Parathyroid adenoma (tissue), 2 donors: ENCODE results near the gene CDNF.

ENCODE experiments used
- H2AFZ ChIP-seq: fragments of 300-600 bp; sonication (generic); one replicate; pipeline ENCODE4 v1.7.0; 2017; ENCODE audit warnings: antibody characterized with exemption, mild to moderate bottlenecking
- H3K27ac ChIP-seq: fragments of 300-600 bp; sonication (generic); one replicate; pipeline ENCODE4 v1.7.0; 2017
- H3K27me3 ChIP-seq: fragments of 300-600 bp; sonication (generic); one replicate; pipeline ENCODE4 v1.7.0; 2017; ENCODE audit warnings: low read length; ENCODE audit not compliant: control insufficient read depth, insufficient read depth
- H3K36me3 ChIP-seq: fragments of 300-600 bp; sonication (generic); one replicate; pipeline ENCODE4 v1.7.0; 2017; ENCODE audit warnings: low read length; ENCODE audit not compliant: control insufficient read depth, insufficient read depth
- H3K4me1 ChIP-seq: fragments of 300-600 bp; sonication (generic); one replicate; pipeline ENCODE4 v1.7.0; 2017; ENCODE audit warnings: control low read depth
- H3K4me2 ChIP-seq: fragments of 300-600 bp; sonication (generic); one replicate; pipeline ENCODE4 v1.7.0; 2017; ENCODE audit warnings: low read length
- H3K4me3 ChIP-seq: fragments of 300-600 bp; sonication (generic); one replicate; pipeline ENCODE4 v1.7.0; 2017; ENCODE audit warnings: low read depth, low read length
- H3K79me2 ChIP-seq: fragments of 300-600 bp; sonication (generic); one replicate; pipeline ENCODE4 v1.7.0; 2017; ENCODE audit warnings: control low read depth
- H3K9ac ChIP-seq: fragments of 300-600 bp; sonication (generic); one replicate; pipeline ENCODE4 v1.7.0; 2017; ENCODE audit warnings: mild to moderate bottlenecking
- H3K9me3 ChIP-seq: fragments of 300-600 bp; sonication (generic); one replicate; pipeline ENCODE4 v1.7.0; 2017; ENCODE audit warnings: low read length; ENCODE audit not compliant: control insufficient read depth
- CTCF ChIP-seq: fragments of 300-600 bp; sonication (generic); IDR thresholded peaks from one replicate; pipeline ENCODE4 v1.7.0; 2017; ENCODE audit warnings: antibody characterized with exemption, mild to moderate bottlenecking
- donor health status: primary hyperparathyroidism.

CDNF gene

GRCh38 chr10:14836208-14836607 lies 1.6 kb downstream of the CDNF start:
- H3K9ac ChIP-seq: no peak overlapping the region
- H3K36me3 ChIP-seq: no peaks in the 10 kb centered on the region
- no peak overlapping the region for H3K4me3 ChIP-seq
- H3K79me2 ChIP-seq: peaks cover 8% of the 10 kb centered on the region
- H3K27me3 ChIP-seq: no peaks in the 10 kb centered on the region
- no peak for TF ChIP-seq CTCF
- H3K27ac ChIP-seq: no peak overlapping the region
- no peak overlapping the region for H3K4me2 ChIP-seq
- H3K4me1 ChIP-seq: peaks cover 15% of the 10 kb centered on the region
- H3K9me3 ChIP-seq: no peaks in the 10 kb centered on the region
- H2AFZ ChIP-seq: no peak overlapping the region

- Histone ChIP-seq H3K27ac (no peak overlapping the region), H3K4me1 (peaks cover 15% of the 10 kb centered on the region), H3K79me2 (no peaks in the 10 kb centered on the region), H3K4me2 (no peak overlapping the region), H3K36me3 (no peaks in the 10 kb centered on the region), H3K9ac (no peak overlapping the region), H3K4me3 (no peak overlapping the region), H3K9me3 (no peaks in the 10 kb centered on the region), H2AFZ (no peak overlapping the region), H3K27me3 (no peaks in the 10 kb centered on the region)
- TF ChIP-seq CTCF: no peak
Observed at GRCh38 chr10:14833106-14833505, 4.7 kb downstream of the CDNF start.

- Histone ChIP-seq H3K4me3 (no peak overlapping the region), H3K4me2 (no peak overlapping the region), H3K27ac (no peak overlapping the region), H3K9ac (no peak overlapping the region), H2AFZ (no peak overlapping the region), H3K27me3 (no peaks in the 10 kb centered on the region), H3K36me3 (no peaks in the 10 kb centered on the region), H3K79me2 (no peaks in the 10 kb centered on the region), H3K9me3 (no peaks in the 10 kb centered on the region), H3K4me1 (no peaks in the 10 kb centered on the region)
- TF ChIP-seq CTCF: no peak
Observed at GRCh38 chr10:14826076-14826829, 11.6 kb downstream of the CDNF start.

- H3K27ac ChIP-seq: no peak overlapping the region
- H3K4me3 ChIP-seq: no peak overlapping the region
- no peak overlapping the region for H2AFZ ChIP-seq
- H3K36me3 ChIP-seq: no peaks in the 10 kb centered on the region
- no peak for TF ChIP-seq CTCF
- H3K27me3 ChIP-seq: no peaks in the 10 kb centered on the region
- no peak overlapping the region for H3K9ac ChIP-seq
- H3K4me1 ChIP-seq: no peaks in the 10 kb centered on the region
- H3K9me3 ChIP-seq: no peaks in the 10 kb centered on the region
- H3K79me2 ChIP-seq: no peaks in the 10 kb centered on the region
- H3K4me2 ChIP-seq: no peak overlapping the region
Observed at GRCh38 chr10:14823966-14824365, 13.9 kb downstream of the CDNF start.
